Upper lobe of left lung (tissue), 6 donors: ENCODE measurements around the gene STOX2. TPM values are rescaled to one million over a fixed set of nuclear protein-coding genes. Genes with fewer than 3 reads are reported as not detected.

Experiments
- ATAC-seq, 2 donors: fragments of 200-7000 bp; cut with Tn5 transposase; one replicate each; pipeline ENCODE4 v1.9.1; 2022; ENCODE audit warnings: mild to moderate bottlenecking in 2 of 2, moderate library complexity in 2 of 2; ENCODE audit not compliant: low FRiP score in 2 of 2
- DNase-seq, 2 donors: peaks; one replicate each; pipeline ENCODE4 v3.0.0-alpha.2; 2019 to 2020
- H3K27ac ChIP-seq, 4 donors: fragments of 200-600 bp; sonication (generic); one replicate each; pipeline ENCODE4 v1.5.1; 2016 to 2019
- H3K27me3 ChIP-seq, 4 donors: fragments of 200-600 bp; sonication (generic); one replicate each; pipeline ENCODE4 v1.5.1; 2017 to 2019
- H3K36me3 ChIP-seq, 4 donors: fragments of 200-600 bp; sonication (generic); one replicate each; pipeline ENCODE4 v1.5.1; 2016 to 2019
- H3K4me1 ChIP-seq, 4 donors: fragments of 200-600 bp; sonication (generic); one replicate each; pipeline ENCODE4 v1.5.1; 2018 to 2019
- H3K4me3 ChIP-seq, 4 donors: fragments of 200-600 bp; sonication (generic); one replicate each; pipeline ENCODE4 v1.5.1; 2017 to 2019; ENCODE audit warnings: mild to moderate bottlenecking in 2 of 4, moderate library complexity in 1 of 4
- H3K9me3 ChIP-seq, 4 donors: fragments of 200-600 bp; sonication (generic); one replicate each; pipeline ENCODE4 v1.5.1; 2018 to 2019
- CTCF ChIP-seq, 6 experiments: fragments of 450-650 bp in 4 of 6; fragments of 200-600 bp in 2 of 6; sonication (generic) in 2 of 6; IDR thresholded peaks; one replicate each; pipeline ENCODE4 v1.5.1; 2016 to 2019; ENCODE audit warnings: antibody characterized with exemption in 6 of 6
- EP300 ChIP-seq, 4 donors: sonication (generic); formaldehyde crosslinking; IDR thresholded peaks; one replicate each; pipeline ENCODE4 v1.5.1; 2017; ENCODE audit warnings: antibody characterized with exemption in 4 of 4, control low read depth in 2 of 4
- POLR2A ChIP-seq, 4 donors: fragments of 450-650 bp; IDR thresholded peaks; one replicate each; pipeline ENCODE4 v1.5.1; 2016 to 2017; ENCODE audit warnings: antibody characterized with exemption in 4 of 4, mild to moderate bottlenecking in 2 of 4
- POLR2AphosphoS5 ChIP-seq, 2 donors: sonication (generic); formaldehyde crosslinking; IDR thresholded peaks; one replicate each; pipeline ENCODE4 v1.5.1; 2017; ENCODE audit warnings: antibody characterized with exemption in 2 of 2
- WGBS, 2 donors: methylation state at CpG; one replicate each; pipeline ENCODE4 v1.1.5; 2017 to 2018; 5-methylcytosine and 5-hydroxymethylcytosine counted together
- total RNA-seq, 6 donors: library from RNA; depleted of rRNA in 4 of 6; stranded (reverse); fragments of >200 nt in 4 of 6; gene quantifications; one replicate each; pipeline versions ENCODE4 v1.1.0 to v1.2.1, GENCODE V29; 2016 to 2021
- donor health status: DM: no; HTN: no; CAD: no; lungs with moderate emphysema.
- donor health status: DM: no; HTN: yes; CAD: no; lungs with severe emphysema.

The STOX2 gene
- total RNA-seq, 6 donors from 2014 or later: 10.1 to 49.2 (median 24.1) TPM

- H3K27ac ChIP-seq: no peak overlapping the region
- H3K4me3 ChIP-seq: no peak overlapping the region
- no peak for ATAC-seq
- DNase-seq: no peak
- H3K4me1 ChIP-seq: peaks cover 13 to 30% (median 24%) of the 10 kb centered on the region in 4 donors
- TF ChIP-seq CTCF (IDR thresholded peaks at IDR 0.05) (no peak), EP300 (IDR thresholded peaks at IDR 0.05) (no peak), POLR2A (IDR thresholded peaks at IDR 0.05) (no peak), POLR2AphosphoS5 (IDR thresholded peaks at IDR 0.05) (no peak)
- H3K36me3 ChIP-seq: no peaks in the 10 kb centered on the region
- whole genome bisulfite sequencing, 2 donors: 88 to 96% methylated on average over 6 of the region's 6 CpGs
- peaks cover 0 to 5% (median 2%) of the 10 kb centered on the region in 4 donors for H3K9me3 ChIP-seq
- H3K27me3 ChIP-seq: peaks cover 0 to 9% (median 3%) of the 10 kb centered on the region in 4 donors
Measured at GRCh38 chr4:183903021-183903760, 1.9 kb upstream of the STOX2 start.

- Histone ChIP-seq H3K4me1 (peaks cover 13 to 30% (median 24%) of the 10 kb centered on the region in 4 donors), H3K4me3 (peak overlapping the region; percentile 60 to 70 (median 63)), H3K36me3 (no peaks in the 10 kb centered on the region), H3K9me3 (no peaks in the 10 kb centered on the region), H3K27ac (peak overlapping the region; percentile 35 to 78 (median 48)), H3K27me3 (peaks cover 0 to 9% (median 3%) of the 10 kb centered on the region in 4 donors)
- 0 to 1% methylated on average over 13 to 37 of the region's 93 CpGs for WGBS, 2 donors
- TF ChIP-seq POLR2A (IDR thresholded peaks at IDR 0.05) (no peak), CTCF (IDR thresholded peaks at IDR 0.05) (no peak), POLR2AphosphoS5 (IDR thresholded peaks at IDR 0.05) (no peak), EP300 (IDR thresholded peaks at IDR 0.05) (no peak)
- DNase-seq (peak; percentile 39 to 89), ATAC-seq (peak; percentile 52 to 75)
Measured at GRCh38 chr4:183905593-183906488, 734 bp downstream of the STOX2 start.

- Histone ChIP-seq H3K36me3 (no peaks in the 10 kb centered on the region), H3K27me3 (peaks cover 0 to 9% (median 3%) of the 10 kb centered on the region in 4 donors), H3K4me3 (peak overlapping the region; percentile 1 to 70 (median 63)), H3K4me1 (peaks cover 13 to 30% (median 24%) of the 10 kb centered on the region in 4 donors), H3K27ac (no peak overlapping the region), H3K9me3 (no peaks in the 10 kb centered on the region)
- TF ChIP-seq POLR2AphosphoS5 (IDR thresholded peaks at IDR 0.05) (no peak), CTCF (IDR thresholded peaks at IDR 0.05) (no peak), POLR2A (IDR thresholded peaks at IDR 0.05) (no peak), EP300 (IDR thresholded peaks at IDR 0.05) (no peak)
- 7% methylated on average over 25 of the region's 25 CpGs; no CpG with 5 or more reads in 1 of the 2 donors for WGBS, 2 donors
- no peak for ATAC-seq
- DNase-seq: no peak
Measured at GRCh38 chr4:183906489-183906738, 1.3 kb downstream of the STOX2 start.

GRCh38 chr4:183906739-183907651 is 1.9 kb downstream of the STOX2 start:
- DNase-seq (peak in 1 of 2 donors; percentile 80), ATAC-seq (peak in 1 of 2 donors; percentile 36)
- peak overlapping the region in 3 of 4 donors; percentile 62 to 70 (median 64) for H3K4me3 ChIP-seq
- TF ChIP-seq POLR2AphosphoS5 (IDR thresholded peaks at IDR 0.05): no peak
- TF ChIP-seq CTCF (IDR thresholded peaks at IDR 0.05): no peak
- TF ChIP-seq POLR2A (IDR thresholded peaks at IDR 0.05): no peak
- TF ChIP-seq EP300 (IDR thresholded peaks at IDR 0.05): no peak
- 28 to 47% methylated on average over 37 to 48 of the region's 54 CpGs for WGBS, 2 donors
- no peaks in the 10 kb centered on the region for H3K36me3 ChIP-seq
- no peaks in the 10 kb centered on the region for H3K9me3 ChIP-seq
- H3K27me3 ChIP-seq: peaks cover 0 to 9% (median 3%) of the 10 kb centered on the region in 4 donors
- peaks cover 13 to 30% (median 24%) of the 10 kb centered on the region in 4 donors for H3K4me1 ChIP-seq
- no peak overlapping the region for H3K27ac ChIP-seq
